HG03280 (cell line): Measurements from ENCODE around the gene MCF2L.

Experiments used
- ATAC-seq: cut with Tn5 transposase; IDR thresholded peaks from one replicate; pipeline ENCODE4 v1.9.1; 2021; ENCODE audit warnings: mild to moderate bottlenecking, moderate library complexity; ENCODE audit not compliant: unreplicated experiment

Gene MCF2L

GRCh38 chr13:113137691-113138298 lies 168.8 kb downstream of the MCF2L start:
- ATAC-seq, result no peak

- ATAC-seq, result no peak
These were observed 170.0 kb downstream of the MCF2L start for GRCh38 chr13:113138792-113139551.

- ATAC-seq, result no peak
These were observed 170.6 kb downstream of the MCF2L start for GRCh38 chr13:113139577-113139976.

GRCh38 chr13:113140677-113141600 lies 171.9 kb downstream of the MCF2L start:
- ATAC-seq, result no peak

- ATAC-seq, result no peak
These were observed 172.6 kb downstream of the MCF2L start for GRCh38 chr13:113141601-113141970.

- ATAC-seq, result no peak
These were observed 173.9 kb downstream of the MCF2L start for GRCh38 chr13:113142876-113143275.

GRCh38 chr13:113143466-113144254 lies 174.6 kb downstream of the MCF2L start:
- no peak for ATAC-seq

GRCh38 chr13:113144255-113144629 lies 175.2 kb downstream of the MCF2L start:
- ATAC-seq, result no peak

GRCh38 chr13:113145496-113145895 lies 176.5 kb downstream of the MCF2L start:
- ATAC-seq, result no peak

- ATAC-seq, result no peak
These were observed 177.0 kb downstream of the MCF2L start for GRCh38 chr13:113145911-113146598.

- ATAC-seq, result no peak
These were observed 177.7 kb downstream of the MCF2L start for GRCh38 chr13:113146750-113147149.

GRCh38 chr13:113147206-113147605 lies 178.2 kb downstream of the MCF2L start:
- ATAC-seq, result no peak

GRCh38 chr13:113148407-113148806 lies 179.4 kb downstream of the MCF2L start:
- ATAC-seq, result no peak

- ATAC-seq, result no peak
These were observed 180.0 kb downstream of the MCF2L start for GRCh38 chr13:113148940-113149503.
